ENCODE data around the gene DNAH10.

DNA sequence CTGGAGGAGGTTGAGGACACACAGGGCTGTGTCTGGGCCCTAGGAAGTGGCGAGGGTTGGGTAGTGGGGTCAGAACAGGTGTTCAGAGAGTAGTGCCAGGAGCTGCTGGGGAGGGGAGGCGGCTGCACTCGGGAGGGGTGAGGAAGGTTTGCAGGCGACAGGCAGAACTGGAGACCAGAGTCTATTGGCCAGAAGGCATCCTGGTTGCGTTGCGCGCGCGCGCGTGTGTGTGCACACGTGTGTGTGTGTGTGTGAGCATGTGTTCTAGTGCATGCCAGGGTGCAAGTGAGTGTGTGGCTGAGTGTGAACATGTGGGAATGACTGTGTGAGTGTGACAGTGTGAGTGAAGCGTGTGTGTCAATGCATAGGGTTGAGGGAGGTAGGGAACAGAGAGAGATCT, 124.2 kb downstream of the DNAH10 start:
- TF ChIP-seq, protein P1, sequence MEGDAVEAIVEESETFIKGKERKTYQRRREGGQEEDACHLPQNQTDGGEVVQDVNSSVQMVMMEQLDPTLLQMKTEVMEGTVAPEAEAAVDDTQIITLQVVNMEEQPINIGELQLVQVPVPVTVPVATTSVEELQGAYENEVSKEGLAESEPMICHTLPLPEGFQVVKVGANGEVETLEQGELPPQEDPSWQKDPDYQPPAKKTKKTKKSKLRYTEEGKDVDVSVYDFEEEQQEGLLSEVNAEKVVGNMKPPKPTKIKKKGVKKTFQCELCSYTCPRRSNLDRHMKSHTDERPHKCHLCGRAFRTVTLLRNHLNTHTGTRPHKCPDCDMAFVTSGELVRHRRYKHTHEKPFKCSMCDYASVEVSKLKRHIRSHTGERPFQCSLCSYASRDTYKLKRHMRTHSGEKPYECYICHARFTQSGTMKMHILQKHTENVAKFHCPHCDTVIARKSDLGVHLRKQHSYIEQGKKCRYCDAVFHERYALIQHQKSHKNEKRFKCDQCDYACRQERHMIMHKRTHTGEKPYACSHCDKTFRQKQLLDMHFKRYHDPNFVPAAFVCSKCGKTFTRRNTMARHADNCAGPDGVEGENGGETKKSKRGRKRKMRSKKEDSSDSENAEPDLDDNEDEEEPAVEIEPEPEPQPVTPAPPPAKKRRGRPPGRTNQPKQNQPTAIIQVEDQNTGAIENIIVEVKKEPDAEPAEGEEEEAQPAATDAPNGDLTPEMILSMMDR (conservative IDR thresholded peaks at IDR 0.05; ENCODE audit: low read length): no peak
- no peak for TF ChIP-seq EZH2phosphoT487 (IDR thresholded peaks at IDR 0.05; ENCODE audit: borderline replicate concordance)

Data from Loucy (cell line).